ENCODE results near the gene SCD. TPM values are rescaled to one million over a fixed set of nuclear protein-coding genes. Genes with fewer than 3 reads are reported as not detected.
A peak's percentile ranks its signal among the peaks of the same experiment; 100 is the strongest.

SCD gene
- total RNA-seq, 1 donor from 2014 or later: 428 TPM

GRCh38 chr10:100362570-100363496 lies 15.8 kb downstream of the SCD start:
- no peak overlapping the region for H3K4me3 ChIP-seq (ENCODE audit: insufficient read depth, low read depth, low read length)
- H3K9ac ChIP-seq (ENCODE audit: low read length): no peak overlapping the region
- no peaks in the 10 kb centered on the region for H3K27me3 Mint-ChIP-seq (ENCODE audit: low read depth, unreplicated experiment)
- DNase-seq (ENCODE audit: low read depth): peak; percentile 23
- no peak overlapping the region for H3K4me2 ChIP-seq (ENCODE audit: low read length)
- H3K27ac Mint-ChIP-seq (ENCODE audit: unreplicated experiment): peak overlapping the region; percentile 89
- no peaks in the 10 kb centered on the region for H3K9me3 ChIP-seq (ENCODE audit: insufficient read depth, low read depth, low read length)
- no peaks in the 10 kb centered on the region for H3K27me3 ChIP-seq (ENCODE audit: insufficient read depth, low read length)
- H3K4me1 Mint-ChIP-seq (ENCODE audit: low read depth, unreplicated experiment): peaks cover 57% of the 10 kb centered on the region
- H3K4me3 Mint-ChIP-seq (ENCODE audit: unreplicated experiment): peak overlapping the region; percentile 21
- no peaks in the 10 kb centered on the region for H3K79me2 ChIP-seq (ENCODE audit: insufficient read depth, low read length)
- H2AFZ ChIP-seq (ENCODE audit: low read depth, low read length): no peak overlapping the region
- no peaks in the 10 kb centered on the region for H3K9me3 Mint-ChIP-seq (ENCODE audit: unreplicated experiment)
- H3K36me3 ChIP-seq (ENCODE audit: insufficient read depth, low read length): peaks cover 32% of the 10 kb centered on the region
- no peak overlapping the region for H3K27ac ChIP-seq (ENCODE audit: low read depth, low read length)
- H4K20me1 ChIP-seq (ENCODE audit: insufficient read depth, low read length): peaks cover 33% of the 10 kb centered on the region
- TF ChIP-seq, protein P1, sequence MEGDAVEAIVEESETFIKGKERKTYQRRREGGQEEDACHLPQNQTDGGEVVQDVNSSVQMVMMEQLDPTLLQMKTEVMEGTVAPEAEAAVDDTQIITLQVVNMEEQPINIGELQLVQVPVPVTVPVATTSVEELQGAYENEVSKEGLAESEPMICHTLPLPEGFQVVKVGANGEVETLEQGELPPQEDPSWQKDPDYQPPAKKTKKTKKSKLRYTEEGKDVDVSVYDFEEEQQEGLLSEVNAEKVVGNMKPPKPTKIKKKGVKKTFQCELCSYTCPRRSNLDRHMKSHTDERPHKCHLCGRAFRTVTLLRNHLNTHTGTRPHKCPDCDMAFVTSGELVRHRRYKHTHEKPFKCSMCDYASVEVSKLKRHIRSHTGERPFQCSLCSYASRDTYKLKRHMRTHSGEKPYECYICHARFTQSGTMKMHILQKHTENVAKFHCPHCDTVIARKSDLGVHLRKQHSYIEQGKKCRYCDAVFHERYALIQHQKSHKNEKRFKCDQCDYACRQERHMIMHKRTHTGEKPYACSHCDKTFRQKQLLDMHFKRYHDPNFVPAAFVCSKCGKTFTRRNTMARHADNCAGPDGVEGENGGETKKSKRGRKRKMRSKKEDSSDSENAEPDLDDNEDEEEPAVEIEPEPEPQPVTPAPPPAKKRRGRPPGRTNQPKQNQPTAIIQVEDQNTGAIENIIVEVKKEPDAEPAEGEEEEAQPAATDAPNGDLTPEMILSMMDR (IDR thresholded peaks at IDR 0.05; ENCODE audit: insufficient read depth, low read depth, low read length): no peak
- TF ChIP-seq EZH2 (IDR thresholded peaks at IDR 0.05; ENCODE audit: insufficient read depth, low read length): no peak
- FAIRE-seq: no peak
- H3K36me3 Mint-ChIP-seq (ENCODE audit: low read depth, unreplicated experiment): peaks cover 19% of the 10 kb centered on the region
- peaks cover 35% of the 10 kb centered on the region for H3K4me1 ChIP-seq (ENCODE audit: insufficient read depth, low read length)

DNA sequence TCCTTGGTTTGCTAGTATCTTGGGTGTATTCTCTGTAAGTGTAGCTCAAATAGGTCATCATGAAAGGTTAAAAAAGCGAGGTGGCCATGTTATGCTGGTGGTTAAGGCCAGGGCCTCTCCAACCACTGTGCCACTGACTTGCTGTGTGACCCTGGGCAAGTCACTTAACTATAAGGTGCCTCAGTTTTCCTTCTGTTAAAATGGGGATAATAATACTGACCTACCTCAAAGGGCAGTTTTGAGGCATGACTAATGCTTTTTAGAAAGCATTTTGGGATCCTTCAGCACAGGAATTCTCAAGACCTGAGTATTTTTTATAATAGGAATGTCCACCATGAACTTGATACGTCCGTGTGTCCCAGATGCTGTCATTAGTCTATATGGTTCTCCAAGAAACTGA lies 17.1 kb downstream of the SCD start:
- FAIRE-seq (no peak), DNase-seq (ENCODE audit: low read depth) (peak; percentile 25)
- TF ChIP-seq EZH2 (IDR thresholded peaks at IDR 0.05; ENCODE audit: insufficient read depth, low read length): no peak
- TF ChIP-seq, protein P1 (IDR thresholded peaks at IDR 0.05; ENCODE audit: insufficient read depth, low read depth, low read length): no peak
- Mint-ChIP-seq H3K4me3 (ENCODE audit: unreplicated experiment) (no peak overlapping the region), H3K4me1 (ENCODE audit: low read depth, unreplicated experiment) (peaks cover 53% of the 10 kb centered on the region), H3K36me3 (ENCODE audit: low read depth, unreplicated experiment) (peaks cover 15% of the 10 kb centered on the region), H3K27ac (ENCODE audit: unreplicated experiment) (peak overlapping the region; percentile 60), H3K9me3 (ENCODE audit: unreplicated experiment) (no peaks in the 10 kb centered on the region), H3K27me3 (ENCODE audit: low read depth, unreplicated experiment) (no peaks in the 10 kb centered on the region)
- Histone ChIP-seq H3K27me3 (ENCODE audit: insufficient read depth, low read length) (no peaks in the 10 kb centered on the region), H3K79me2 (ENCODE audit: insufficient read depth, low read length) (no peaks in the 10 kb centered on the region), H3K36me3 (ENCODE audit: insufficient read depth, low read length) (peaks cover 29% of the 10 kb centered on the region), H3K4me1 (ENCODE audit: insufficient read depth, low read length) (peaks cover 32% of the 10 kb centered on the region), H3K4me3 (ENCODE audit: insufficient read depth, low read depth, low read length) (no peak overlapping the region), H3K4me2 (ENCODE audit: low read length) (peak overlapping the region; percentile 60), H2AFZ (ENCODE audit: low read depth, low read length) (no peak overlapping the region), H3K9me3 (ENCODE audit: insufficient read depth, low read depth, low read length) (no peaks in the 10 kb centered on the region), H3K9ac (ENCODE audit: low read length) (no peak overlapping the region), H3K27ac (ENCODE audit: low read depth, low read length) (peak overlapping the region; percentile 54), H4K20me1 (ENCODE audit: insufficient read depth, low read length) (peaks cover 27% of the 10 kb centered on the region)
